ENCODE measurements around the gene APOH.

The APOH gene

GRCh38 chr17:66221755-66222530 is 7.3 kb downstream of the APOH start:
- H2BK120ac ChIP-seq (ENCODE audit: low read depth, low read length), result no peak overlapping the region
- no peak overlapping the region for H3K4me3 ChIP-seq (ENCODE audit: insufficient read depth in 1 of 2, low read depth in 1 of 2, low read length in 2 of 2)
- H3K23ac ChIP-seq (ENCODE audit: low read length in 2 of 2), result no peak overlapping the region
- H3K36me3 ChIP-seq (ENCODE audit: control insufficient read depth in 1 of 2, insufficient read depth in 2 of 2, low read depth in 1 of 2, low read length in 2 of 2), result no peaks in the 10 kb centered on the region
- H3K27ac ChIP-seq (ENCODE audit: low read length, poor library complexity, severe bottlenecking), result no peak overlapping the region
- WGBS, result 89% methylated on average over 5 of the region's 11 CpGs
- H3K4ac ChIP-seq (ENCODE audit: low read depth in 1 of 2, low read length in 2 of 2), result no peak overlapping the region
- no peak overlapping the region for H3K18ac ChIP-seq (ENCODE audit: low read depth in 1 of 2, low read length in 2 of 2)
- H3K14ac ChIP-seq (ENCODE audit: low read length in 2 of 2), result no peak overlapping the region
- H3K9ac ChIP-seq (ENCODE audit: low read length), result no peak overlapping the region
- H3K4me2 ChIP-seq (ENCODE audit: low read length, poor library complexity, severe bottlenecking), result no peak overlapping the region
- DNase-seq, result no peak
- no peak overlapping the region for H2AFZ ChIP-seq (ENCODE audit: low read depth, low read length)
- H2AK5ac ChIP-seq (ENCODE audit: low read length, severe bottlenecking), result no peak overlapping the region
- H3K27me3 ChIP-seq (ENCODE audit: control insufficient read depth in 1 of 2, insufficient read depth in 1 of 2, low read length in 2 of 2), result peaks cover 5 to 7% of the 10 kb centered on the region in 2 experiments
- no peak overlapping the region for H2BK5ac ChIP-seq (ENCODE audit: low read depth, low read length, poor library complexity, severe bottlenecking)
- H3K9me3 ChIP-seq (ENCODE audit: control insufficient read depth, low read length), result no peaks in the 10 kb centered on the region
- H2BK12ac ChIP-seq (ENCODE audit: low read length in 2 of 2), result no peak overlapping the region
- H2BK15ac ChIP-seq (ENCODE audit: low read depth, poor library complexity, severe bottlenecking), result no peak overlapping the region
- no peak overlapping the region for H4K91ac ChIP-seq (ENCODE audit: low read length)
- H3K79me1 ChIP-seq (replicated peaks; ENCODE audit: low read length, poor library complexity, severe bottlenecking), result no peaks in the 10 kb centered on the region
- no peak overlapping the region for H4K8ac ChIP-seq (ENCODE audit: low read length)
- H3K4me1 ChIP-seq (ENCODE audit: control insufficient read depth, insufficient read depth, low read depth, low read length), result no peaks in the 10 kb centered on the region

- no peak overlapping the region for H3K9ac ChIP-seq (ENCODE audit: low read length)
- no peak overlapping the region for H3K4ac ChIP-seq (ENCODE audit: low read depth in 1 of 2, low read length in 2 of 2)
- no peak overlapping the region for H3K27ac ChIP-seq (ENCODE audit: low read length, poor library complexity, severe bottlenecking)
- no peak overlapping the region for H2AFZ ChIP-seq (ENCODE audit: low read depth, low read length)
- no peak overlapping the region for H2BK5ac ChIP-seq (ENCODE audit: low read depth, low read length, poor library complexity, severe bottlenecking)
- H2AK5ac ChIP-seq (ENCODE audit: low read length, severe bottlenecking), result no peak overlapping the region
- no peak overlapping the region for H4K8ac ChIP-seq (ENCODE audit: low read length)
- no peak overlapping the region for H3K23ac ChIP-seq (ENCODE audit: low read length in 2 of 2)
- no peaks in the 10 kb centered on the region for H3K36me3 ChIP-seq (ENCODE audit: control insufficient read depth in 1 of 2, insufficient read depth in 2 of 2, low read depth in 1 of 2, low read length in 2 of 2)
- no peak overlapping the region for H3K4me3 ChIP-seq (ENCODE audit: insufficient read depth in 1 of 2, low read depth in 1 of 2, low read length in 2 of 2)
- H2BK15ac ChIP-seq (ENCODE audit: low read depth, poor library complexity, severe bottlenecking), result no peak overlapping the region
- no peaks in the 10 kb centered on the region for H3K79me1 ChIP-seq (replicated peaks; ENCODE audit: low read length, poor library complexity, severe bottlenecking)
- H2BK120ac ChIP-seq (ENCODE audit: low read depth, low read length), result no peak overlapping the region
- H3K27me3 ChIP-seq (ENCODE audit: control insufficient read depth in 1 of 2, insufficient read depth in 1 of 2, low read length in 2 of 2), result peaks cover 5 to 7% of the 10 kb centered on the region in 2 experiments
- H3K4me2 ChIP-seq (ENCODE audit: low read length, poor library complexity, severe bottlenecking), result no peak overlapping the region
- no peak overlapping the region for H2BK12ac ChIP-seq (ENCODE audit: low read length in 2 of 2)
- no peaks in the 10 kb centered on the region for H3K4me1 ChIP-seq (ENCODE audit: control insufficient read depth, insufficient read depth, low read depth, low read length)
- DNase-seq, result no peak
- no peak overlapping the region for H4K91ac ChIP-seq (ENCODE audit: low read length)
- H3K18ac ChIP-seq (ENCODE audit: low read depth in 1 of 2, low read length in 2 of 2), result no peak overlapping the region
- no peak overlapping the region for H3K14ac ChIP-seq (ENCODE audit: low read length in 2 of 2)
- no peaks in the 10 kb centered on the region for H3K9me3 ChIP-seq (ENCODE audit: control insufficient read depth, low read length)
Observed at GRCh38 chr17:66221343-66221742, 7.9 kb downstream of the APOH start.

- no peak overlapping the region for H3K23ac ChIP-seq (ENCODE audit: low read length in 2 of 2)
- H3K27me3 ChIP-seq (ENCODE audit: control insufficient read depth in 1 of 2, insufficient read depth in 1 of 2, low read length in 2 of 2), result peaks cover 7 to 11% of the 10 kb centered on the region in 2 experiments
- no peak overlapping the region for H4K8ac ChIP-seq (ENCODE audit: low read length)
- no peak overlapping the region for H3K4me2 ChIP-seq (ENCODE audit: low read length, poor library complexity, severe bottlenecking)
- H2BK5ac ChIP-seq (ENCODE audit: low read depth, low read length, poor library complexity, severe bottlenecking), result no peak overlapping the region
- H3K79me1 ChIP-seq (replicated peaks; ENCODE audit: low read length, poor library complexity, severe bottlenecking), result no peaks in the 10 kb centered on the region
- no peak overlapping the region for H3K4ac ChIP-seq (ENCODE audit: low read depth in 1 of 2, low read length in 2 of 2)
- H3K9ac ChIP-seq (ENCODE audit: low read length), result no peak overlapping the region
- no peak overlapping the region for H3K27ac ChIP-seq (ENCODE audit: low read length, poor library complexity, severe bottlenecking)
- no peaks in the 10 kb centered on the region for H3K36me3 ChIP-seq (ENCODE audit: control insufficient read depth in 1 of 2, insufficient read depth in 2 of 2, low read depth in 1 of 2, low read length in 2 of 2)
- no peak overlapping the region for H2BK15ac ChIP-seq (ENCODE audit: low read depth, poor library complexity, severe bottlenecking)
- no peak overlapping the region for H3K4me3 ChIP-seq (ENCODE audit: insufficient read depth in 1 of 2, low read depth in 1 of 2, low read length in 2 of 2)
- no peak overlapping the region for H2BK120ac ChIP-seq (ENCODE audit: low read depth, low read length)
- no peak overlapping the region for H3K18ac ChIP-seq (ENCODE audit: low read depth in 1 of 2, low read length in 2 of 2)
- no peak overlapping the region for H4K91ac ChIP-seq (ENCODE audit: low read length)
- no peaks in the 10 kb centered on the region for H3K9me3 ChIP-seq (ENCODE audit: control insufficient read depth, low read length)
- 79% methylated on average over 7 of the region's 8 CpGs for WGBS
- no peak overlapping the region for H2AK5ac ChIP-seq (ENCODE audit: low read length, severe bottlenecking)
- DNase-seq, result no peak
- no peak overlapping the region for H2AFZ ChIP-seq (ENCODE audit: low read depth, low read length)
- no peaks in the 10 kb centered on the region for H3K4me1 ChIP-seq (ENCODE audit: control insufficient read depth, insufficient read depth, low read depth, low read length)
- no peak overlapping the region for H3K14ac ChIP-seq (ENCODE audit: low read length in 2 of 2)
- H2BK12ac ChIP-seq (ENCODE audit: low read length in 2 of 2), result no peak overlapping the region
Observed at GRCh38 chr17:66220079-66220835, 9.0 kb downstream of the APOH start.

GRCh38 chr17:66215529-66215911 is 13.7 kb downstream of the APOH start:
- Histone ChIP-seq H3K4me3 (ENCODE audit: insufficient read depth in 1 of 2, low read depth in 1 of 2, low read length in 2 of 2) (no peak overlapping the region), H4K91ac (ENCODE audit: low read length) (no peak overlapping the region), H3K27ac (ENCODE audit: low read length, poor library complexity, severe bottlenecking) (no peak overlapping the region), H3K4me1 (ENCODE audit: control insufficient read depth, insufficient read depth, low read depth, low read length) (no peaks in the 10 kb centered on the region), H2BK15ac (ENCODE audit: low read depth, poor library complexity, severe bottlenecking) (no peak overlapping the region), H3K4me2 (ENCODE audit: low read length, poor library complexity, severe bottlenecking) (no peak overlapping the region), H3K14ac (ENCODE audit: low read length in 2 of 2) (no peak overlapping the region), H2BK120ac (ENCODE audit: low read depth, low read length) (no peak overlapping the region), H3K27me3 (ENCODE audit: control insufficient read depth in 1 of 2, insufficient read depth in 1 of 2, low read length in 2 of 2) (peaks cover 0 to 16% of the 10 kb centered on the region in 2 experiments), H2AFZ (ENCODE audit: low read depth, low read length) (no peak overlapping the region), H3K4ac (ENCODE audit: low read depth in 1 of 2, low read length in 2 of 2) (no peak overlapping the region), H4K8ac (ENCODE audit: low read length) (no peak overlapping the region), H2BK5ac (ENCODE audit: low read depth, low read length, poor library complexity, severe bottlenecking) (no peak overlapping the region), H2BK12ac (ENCODE audit: low read length in 2 of 2) (no peak overlapping the region), H3K36me3 (ENCODE audit: control insufficient read depth in 1 of 2, insufficient read depth in 2 of 2, low read depth in 1 of 2, low read length in 2 of 2) (no peaks in the 10 kb centered on the region), H3K9me3 (ENCODE audit: control insufficient read depth, low read length) (no peaks in the 10 kb centered on the region), H2AK5ac (ENCODE audit: low read length, severe bottlenecking) (no peak overlapping the region), H3K79me1 (replicated peaks; ENCODE audit: low read length, poor library complexity, severe bottlenecking) (no peaks in the 10 kb centered on the region), H3K18ac (ENCODE audit: low read depth in 1 of 2, low read length in 2 of 2) (no peak overlapping the region), H3K9ac (ENCODE audit: low read length) (no peak overlapping the region), H3K23ac (ENCODE audit: low read length in 2 of 2) (no peak overlapping the region)
- no peak for DNase-seq
- 100% methylated on average over 1 of the region's 3 CpGs for whole genome bisulfite sequencing
